Activated naive CD4-positive, alpha-beta T cell treated with anti-CD3 and anti-CD28 coated beads for 36 hours (primary cell): Measurements from ENCODE around the gene DUSP22. TPM values are rescaled to one million over a fixed set of nuclear protein-coding genes. Genes with fewer than 3 reads are reported as not detected.
"Not testable (repeated sequence)": the region's sequence is repeated elsewhere in the genome, so short reads cannot be mapped to it uniquely, and the experiment has no call there.

Experiments used
- CTCF ChIA-PET: fragments of 350-600 bp; sonication (Branson Sonifier 250); formaldehyde crosslinking; loops from one replicate; lab custom pipeline; 2021; ENCODE audit warnings: antibody characterized with exemption; lab: Charles Lee
- DNase-seq: peaks from one replicate; pipeline ENCODE4 v3.0.0-alpha.2; 2020
- H3K27ac Mint-ChIP-seq: one replicate; pipeline ENCODE4 v1.8.0; 2021; ENCODE audit warnings: mild to moderate bottlenecking, mixed read lengths
- H3K27me3 Mint-ChIP-seq: one replicate; pipeline ENCODE4 v1.8.0; 2021; ENCODE audit warnings: low read depth, mixed read lengths
- H3K36me3 Mint-ChIP-seq: one replicate; pipeline ENCODE4 v1.8.0; 2021; ENCODE audit warnings: low read depth, mixed read lengths
- H3K4me1 Mint-ChIP-seq: one replicate; pipeline ENCODE4 v1.8.0; 2021; ENCODE audit warnings: low read depth, mixed read lengths
- H3K4me3 Mint-ChIP-seq: one replicate; pipeline ENCODE4 v1.8.0; 2021; ENCODE audit warnings: mild to moderate bottlenecking, moderate library complexity, mixed read lengths
- H3K9me3 Mint-ChIP-seq: one replicate; pipeline ENCODE4 v1.8.0; 2021; ENCODE audit warnings: mixed read lengths
- intact Hi-C: fragments of 100-400 bp; cut with micrococcal nuclease; formaldehyde crosslinking; loops from one replicate; pipeline ENCODE4 v1.15.1; 2023
- total RNA-seq, 2 experiments: library from RNA; stranded (reverse); gene quantifications; one replicate each; pipeline ENCODE4 v1.2.3, GENCODE V29; 2021

The DUSP22 gene
- total RNA-seq, 2 experiments from 2014 or later: 44.6 to 46.9 TPM

DNA sequence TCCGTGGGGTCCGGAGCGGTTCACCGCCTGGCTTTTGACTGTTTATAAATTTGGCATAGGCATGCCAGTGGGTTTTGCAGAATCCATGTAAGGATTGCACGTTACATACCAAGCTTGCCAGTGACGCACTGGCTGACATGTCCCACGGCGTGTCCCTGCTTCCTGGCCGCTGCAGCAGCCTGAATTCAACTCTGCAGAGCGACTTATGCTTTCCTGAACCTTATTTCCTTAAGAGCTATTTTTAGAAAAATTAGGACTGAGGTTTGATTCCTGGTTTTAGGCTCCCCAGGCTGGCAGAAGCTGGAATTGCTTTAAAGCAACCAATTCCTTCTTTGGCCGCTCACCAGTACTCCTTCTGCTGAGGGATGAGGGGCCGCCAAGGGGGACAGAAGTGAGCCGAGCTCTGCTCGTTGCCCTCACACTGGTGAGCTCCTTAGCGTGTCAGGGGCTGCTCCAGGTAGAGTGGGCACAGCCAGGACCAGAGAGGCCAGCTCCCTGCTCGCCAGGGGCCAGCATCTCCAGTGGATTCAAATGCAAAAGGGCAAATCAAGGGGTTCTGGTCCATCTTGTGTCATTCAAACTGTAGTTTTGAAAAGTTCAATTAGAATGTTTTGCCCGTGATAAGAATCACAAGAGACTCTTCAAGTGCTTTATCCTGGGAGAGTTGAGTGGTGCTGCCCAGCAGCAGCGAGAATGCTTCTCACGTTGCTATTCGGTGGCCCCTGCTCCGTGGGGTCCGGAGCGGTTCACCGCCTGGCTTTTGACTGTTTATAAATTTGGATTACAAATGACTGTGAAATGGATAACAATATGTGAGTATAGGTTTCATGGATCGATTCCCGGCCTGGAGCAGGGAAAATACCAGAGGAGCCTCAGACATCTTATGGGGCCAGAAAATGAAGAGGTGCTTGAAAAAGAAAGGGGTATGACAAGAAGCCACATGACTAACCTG lies 81.8 kb downstream of the DUSP22 start:
- CTCF ChIA-PET: no interaction called here
- Mint-ChIP-seq H3K27me3 (peaks cover 25% of the 10 kb centered on the region), H3K27ac (no peak overlapping the region), H3K4me1 (peaks cover 12% of the 10 kb centered on the region), H3K9me3 (no peaks in the 10 kb centered on the region), H3K4me3 (no peak overlapping the region), H3K36me3 (no peaks in the 10 kb centered on the region)
- intact Hi-C loops: no loop called here
- no peak for DNase-seq

- Mint-ChIP-seq H3K27ac (no peak overlapping the region), H3K27me3 (peaks cover 25% of the 10 kb centered on the region), H3K4me3 (no peak overlapping the region), H3K4me1 (peaks cover 14% of the 10 kb centered on the region), H3K9me3 (no peaks in the 10 kb centered on the region), H3K36me3 (no peaks in the 10 kb centered on the region)
- intact Hi-C loops: no loop called here
- no peak for DNase-seq
- CTCF ChIA-PET: no interaction called here
These were observed 82.7 kb downstream of the DUSP22 start for GRCh38 chr6:374956-375355.

GRCh38 chr6:376827-377640 lies 84.7 kb downstream of the DUSP22 start:
- Mint-ChIP-seq H3K36me3 (no peaks in the 10 kb centered on the region), H3K27me3 (peaks cover 36% of the 10 kb centered on the region), H3K27ac (no peak overlapping the region), H3K9me3 (no peaks in the 10 kb centered on the region), H3K4me3 (no peak overlapping the region), H3K4me1 (peaks cover 17% of the 10 kb centered on the region)
- intact Hi-C loops: no loop called here
- CTCF ChIA-PET: interaction anchor here (0.9 kb wide), 1 partner anchor 229 kb away, joined by 3 read pairs; no protein-coding TSS in a partner anchor
- DNase-seq: no peak

DNA sequence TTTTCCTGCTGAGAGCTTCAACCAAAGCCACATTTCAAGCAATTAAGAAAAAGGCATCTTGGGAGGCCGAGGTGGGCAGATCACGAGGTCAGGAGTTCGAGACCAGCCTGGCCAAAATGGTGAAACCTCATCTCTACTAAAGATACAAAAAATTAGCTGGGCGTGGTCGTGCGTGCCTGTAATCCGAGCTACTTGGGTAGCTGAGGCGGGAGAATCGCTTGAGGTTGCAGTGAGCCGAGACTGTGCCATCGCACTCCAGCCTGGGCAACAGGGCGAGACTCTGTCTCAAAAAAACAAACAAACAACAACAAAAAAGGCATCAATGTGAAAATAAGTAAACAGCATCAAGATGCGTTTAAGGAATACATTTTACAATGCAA lies 85.3 kb downstream of the DUSP22 start:
- H3K27ac Mint-ChIP-seq, H3K36me3 Mint-ChIP-seq, intact Hi-C loops, H3K4me3 Mint-ChIP-seq, H3K9me3 Mint-ChIP-seq, DNase-seq: not testable (repeated sequence)
- CTCF ChIA-PET: interaction anchor here (0.9 kb wide), 1 partner anchor 229 kb away, joined by 3 read pairs; no protein-coding TSS in a partner anchor
- Mint-ChIP-seq H3K27me3 (peaks cover 35% of the 10 kb centered on the region), H3K4me1 (peaks cover 16% of the 10 kb centered on the region)

DNA sequence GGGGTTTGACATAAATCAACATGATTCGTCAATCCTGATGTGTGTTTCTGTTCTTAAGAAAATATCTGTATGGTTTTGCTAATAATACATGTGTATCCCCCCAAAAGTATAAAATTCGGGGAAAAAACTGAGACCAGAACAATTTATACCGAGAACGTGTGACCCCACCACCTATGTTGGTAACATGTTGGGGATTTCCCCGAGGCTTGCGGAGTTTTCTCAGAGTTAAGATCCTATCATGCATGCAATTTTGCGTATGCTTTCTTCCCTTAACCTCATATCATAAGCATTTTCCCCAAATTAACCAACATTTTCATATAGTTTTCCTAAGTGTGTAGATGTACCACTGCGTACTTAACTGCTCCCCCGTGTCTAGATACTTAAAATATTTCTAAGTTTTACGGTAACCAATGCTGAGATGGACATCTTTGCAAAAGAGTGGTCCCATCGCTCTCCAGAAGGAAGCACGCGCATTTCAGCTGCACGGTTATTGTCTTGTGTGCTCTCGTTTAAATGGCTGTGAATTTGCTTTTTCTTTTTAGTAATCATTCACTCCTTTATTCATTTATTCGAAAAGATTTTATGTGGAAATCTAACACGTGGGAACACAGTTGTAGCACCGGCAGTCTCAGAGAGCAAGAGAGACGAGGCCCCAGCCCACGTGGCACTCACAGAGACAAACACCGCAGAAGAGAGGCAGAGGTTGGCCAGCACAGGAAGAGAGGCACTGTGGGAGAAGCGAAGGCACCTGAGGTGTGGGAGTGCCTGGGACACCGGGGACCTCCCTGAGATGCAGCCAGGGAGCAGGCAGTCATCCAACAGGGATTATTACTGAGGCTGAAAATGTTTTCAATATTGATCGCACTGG lies 86.0 kb downstream of the DUSP22 start:
- intact Hi-C loops: no loop called here
- Mint-ChIP-seq H3K4me3 (no peak overlapping the region), H3K4me1 (peaks cover 13% of the 10 kb centered on the region), H3K36me3 (no peaks in the 10 kb centered on the region), H3K27ac (no peak overlapping the region), H3K9me3 (no peaks in the 10 kb centered on the region), H3K27me3 (peaks cover 35% of the 10 kb centered on the region)
- CTCF ChIA-PET: no interaction called here
- DNase-seq: no peak

- intact Hi-C loops: no loop called here
- Mint-ChIP-seq H3K4me1 (peaks cover 13% of the 10 kb centered on the region), H3K9me3 (no peaks in the 10 kb centered on the region), H3K27ac (no peak overlapping the region), H3K27me3 (peaks cover 39% of the 10 kb centered on the region), H3K36me3 (no peaks in the 10 kb centered on the region), H3K4me3 (no peak overlapping the region)
- no peak for DNase-seq
- CTCF ChIA-PET: interaction anchor here (1.0 kb wide), 1 partner anchor 438 kb away, joined by 3 read pairs; no protein-coding TSS in a partner anchor
These were observed 86.7 kb downstream of the DUSP22 start for GRCh38 chr6:378958-379409.

DNA sequence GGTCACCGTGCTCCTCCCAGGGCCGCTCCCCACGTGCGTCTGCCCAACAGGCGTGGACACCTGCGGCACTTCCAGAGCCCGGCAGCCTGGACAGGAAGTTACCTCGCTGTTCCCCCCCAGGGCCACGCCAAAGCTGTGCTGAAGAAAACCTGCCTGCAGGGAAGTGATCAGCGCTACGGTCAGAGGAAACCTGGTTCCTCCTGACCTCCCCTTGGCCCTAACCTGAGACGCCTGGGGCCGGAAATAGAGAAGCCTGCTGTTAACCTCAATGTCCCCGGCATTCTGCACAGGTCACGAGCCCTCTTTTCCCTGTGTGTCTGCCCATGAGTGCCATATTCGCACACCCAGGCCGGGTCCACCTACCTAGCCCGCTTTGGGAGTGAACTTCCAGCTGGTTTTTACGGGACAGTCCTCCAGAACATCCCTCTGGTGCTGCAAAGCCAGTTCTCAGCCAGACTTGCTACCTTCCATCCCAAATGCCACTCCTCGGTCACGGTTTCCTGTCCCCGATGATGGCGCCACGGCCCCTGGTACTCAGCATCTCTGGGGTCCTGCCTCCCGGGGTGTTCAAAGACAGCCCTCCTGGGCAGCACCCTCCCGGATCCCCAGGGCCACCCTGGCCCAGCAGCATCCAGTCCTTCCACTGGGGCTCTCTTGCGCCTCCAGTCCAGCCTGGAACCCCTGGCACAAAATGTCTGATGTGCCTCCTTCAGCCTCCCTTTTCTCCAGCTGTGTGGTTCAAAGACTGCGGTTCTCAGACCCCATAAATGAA lies 87.3 kb downstream of the DUSP22 start:
- CTCF ChIA-PET: interaction anchor here (0.6 to 1.0 kb wide), 2 partner anchors 192 to 437 kb away, joined by 3 read pairs; no protein-coding TSS in a partner anchor
- Mint-ChIP-seq H3K4me3 (no peak overlapping the region), H3K27me3 (peaks cover 34% of the 10 kb centered on the region), H3K9me3 (no peaks in the 10 kb centered on the region), H3K36me3 (no peaks in the 10 kb centered on the region), H3K4me1 (peaks cover 13% of the 10 kb centered on the region), H3K27ac (no peak overlapping the region)
- intact Hi-C loops: no loop called here
- DNase-seq: no peak

GRCh38 chr6:380234-381218 lies 88.2 kb downstream of the DUSP22 start:
- H3K27ac Mint-ChIP-seq: no peak overlapping the region
- CTCF ChIA-PET: interaction anchor here (0.6 to 1.0 kb wide), 2 partner anchors 193 to 436 kb away, joined by 3 read pairs; no protein-coding TSS in a partner anchor

GRCh38 chr6:381742-382461 lies 89.6 kb downstream of the DUSP22 start:
- intact Hi-C loops: no loop called here
- CTCF ChIA-PET: no interaction called here
- no peaks in the 10 kb centered on the region for H3K9me3 Mint-ChIP-seq

More at GRCh38 chr6:380234-381218, 88.2 kb downstream of the DUSP22 start:
- Mint-ChIP-seq H3K4me3 (no peak overlapping the region), H3K27me3 (peaks cover 30% of the 10 kb centered on the region), H3K36me3 (no peaks in the 10 kb centered on the region), H3K9me3 (no peaks in the 10 kb centered on the region), H3K4me1 (peaks cover 13% of the 10 kb centered on the region)
- no peak for DNase-seq
- intact Hi-C loops: no loop called here

More at GRCh38 chr6:381742-382461, 89.6 kb downstream of the DUSP22 start:
- Mint-ChIP-seq H3K27ac (no peak overlapping the region), H3K4me3 (no peak overlapping the region), H3K36me3 (no peaks in the 10 kb centered on the region), H3K4me1 (peaks cover 12% of the 10 kb centered on the region), H3K27me3 (peaks cover 33% of the 10 kb centered on the region)
- no peak for DNase-seq
